K562 (cell line): ENCODE results near the gene ATL2. TPM values are rescaled to one million over a fixed set of nuclear protein-coding genes. Genes with fewer than 3 reads are reported as not detected.

ENCODE experiments used
- FOXA3 ChIP-seq, 2 experiments: fragments of 450-650 bp in 1 of 2; sonication (generic) in 1 of 2; formaldehyde crosslinking; IDR thresholded peaks in 1 of 2; conservative IDR thresholded peaks in 1 of 2; 2 replicates each; pipeline versions ENCODE4 v1.4.0 to v1.8.0; 2020 to 2022; ENCODE audit warnings: mild to moderate bottlenecking in 2 of 2, missing genetic modification reagents in 1 of 2
- GABPB1 ChIP-seq: sonication (generic); formaldehyde crosslinking; IDR thresholded peaks from 2 replicates; pipeline ENCODE4 v1.8.0; 2022; ENCODE audit warnings: mild to moderate bottlenecking, missing genetic modification reagents
- GTF2E2 ChIP-seq: fragments of 200-800 bp; sonication (Bioruptor generic); IDR thresholded peaks from 2 replicates; pipeline ENCODE4 v1.6.1; 2016; ENCODE audit warnings: missing genetic modification characterization, missing compliant biosample characterization
- HLTF ChIP-seq: fragments of 450-650 bp; IDR thresholded peaks from 2 replicates; pipeline ENCODE4 v1.6.1; 2016
- KDM5B ChIP-seq: fragments of 200-600 bp; sonication (generic); IDR thresholded peaks from 2 replicates; pipeline ENCODE4 v1.6.1; 2012; ENCODE audit warnings: low read depth, mild to moderate bottlenecking, moderate library complexity, low read length, control low read depth, inconsistent platforms; ENCODE audit not compliant: insufficient replicate concordance
- KLF13 ChIP-seq: fragments of 450-650 bp; IDR thresholded peaks from 2 replicates; pipeline ENCODE4 v1.6.1; 2016; ENCODE audit warnings: missing genetic modification characterization, low read depth, mild to moderate bottlenecking, missing compliant biosample characterization, moderate library complexity, borderline replicate concordance
- MCM3 ChIP-seq: fragments of 450-650 bp; IDR thresholded peaks from 2 replicates; pipeline ENCODE4 v1.6.1; 2016
- NKRF ChIP-seq: fragments of 450-650 bp; IDR thresholded peaks from 2 replicates; pipeline ENCODE4 v1.6.1; 2016; ENCODE audit warnings: borderline replicate concordance
- PCBP2 ChIP-seq: fragments of 200-400 bp; formaldehyde crosslinking; IDR thresholded peaks from 2 replicates; pipeline ENCODE4 v1.6.1; 2018; ENCODE audit warnings: low read length, low read depth, mild to moderate bottlenecking, moderate library complexity; ENCODE audit not compliant: poor library complexity, severe bottlenecking
- PHF20 ChIP-seq: fragments of 450-650 bp; IDR thresholded peaks from 2 replicates; pipeline ENCODE4 v1.6.1; 2018; ENCODE audit not compliant: partially characterized antibody
- SIN3A ChIP-seq, 2 experiments: fragments of 150-350 bp in 1 of 2; IDR thresholded peaks; 2 replicates each; pipeline ENCODE4 v1.6.1; 2011 to 2016; ENCODE audit warnings: borderline replicate concordance in 2 of 2, low read depth in 2 of 2, low read length in 2 of 2, mild to moderate bottlenecking in 2 of 2, moderate library complexity in 2 of 2; ENCODE audit not compliant: control insufficient read depth in 1 of 2
- SMARCB1 ChIP-seq: IDR thresholded peaks from 2 replicates; pipeline ENCODE4 v1.6.1; 2011; ENCODE audit warnings: improper control_type of control experiment, low read depth; ENCODE audit not compliant: insufficient read length
- SMARCC2 ChIP-seq: fragments of 450-650 bp; IDR thresholded peaks from 2 replicates; pipeline ENCODE4 v1.6.1; 2017; ENCODE audit warnings: antibody characterized with exemption, moderate library complexity, mild to moderate bottlenecking, low read depth
- SMARCE1 ChIP-seq: fragments of 450-650 bp; IDR thresholded peaks from 2 replicates; pipeline ENCODE4 v1.7.1; 2016; ENCODE audit warnings: mild to moderate bottlenecking
- SP1 ChIP-seq: sonication (generic); formaldehyde crosslinking; IDR thresholded peaks from 2 replicates; pipeline ENCODE4 v1.8.1; 2022; ENCODE audit warnings: mild to moderate bottlenecking, missing genetic modification reagents
- SRF ChIP-seq, 2 experiments: fragments of 250-450, 450-650 bp in 1 of 2; sonication (Bioruptor Pico) in 1 of 2; sonication (generic) in 1 of 2; formaldehyde crosslinking; IDR thresholded peaks; 2 replicates each; pipeline versions ENCODE4 v1.5.0 to v1.5.1; 2020 to 2022; ENCODE audit warnings: mild to moderate bottlenecking in 1 of 2, missing genetic modification reagents in 1 of 2
- YY1 ChIP-seq, 3 experiments: IDR thresholded peaks; 2 replicates each; pipeline ENCODE4 v1.6.1; 2011; ENCODE audit warnings: low read length in 2 of 3, mild to moderate bottlenecking in 2 of 3, moderate library complexity in 2 of 3, borderline replicate concordance in 1 of 3, control low read depth in 1 of 3, low read depth in 1 of 3; ENCODE audit not compliant: insufficient read depth in 3 of 3, insufficient replicate concordance in 2 of 3, control insufficient read depth in 1 of 3, insufficient read length in 1 of 3; ENCODE audit errors: extremely low read depth in 1 of 3
- ZBTB2 ChIP-seq: fragments of 450-650 bp; IDR thresholded peaks from 2 replicates; pipeline ENCODE4 v1.6.1; 2016; ENCODE audit warnings: antibody characterized with exemption
- ZBTB5 ChIP-seq: fragments of 450-650 bp; IDR thresholded peaks from 2 replicates; pipeline ENCODE4 v1.6.1; 2017; ENCODE audit warnings: antibody characterized with exemption
- ZNF239 ChIP-seq: fragments of 250-450 bp; sonication (Bioruptor Pico); IDR thresholded peaks from 2 replicates; pipeline ENCODE4 v1.4.0; 2020; ENCODE audit warnings: mild to moderate bottlenecking
- ZZZ3 ChIP-seq: fragments of 450-650 bp; IDR thresholded peaks from 2 replicates; pipeline ENCODE4 v1.6.1; 2016; ENCODE audit warnings: antibody characterized with exemption, mild to moderate bottlenecking, moderate library complexity
- polyA plus RNA-seq, 8 experiments: library from polyadenylated mRNA; depleted of rRNA in 4 of 8; stranded (reverse) in 5 of 8; unstranded in 3 of 8; fragments of >200 nt; fragmentation: Nextera tagmentation in 2 of 8; fragmentation: Illumina TruSeq in 1 of 8; extraction: Ambion mirVana in 2 of 8; extraction: Trizol in 1 of 8; gene quantifications; 2 replicates each; pipeline versions ENCODE4 v1.2.1 to v1.2.3, GENCODE V29; 2011 to 2014; ENCODE audit warnings: inconsistent platforms in 1 of 8, missing spikeins in 1 of 8
- total RNA-seq, 7 experiments: library from RNA; depleted of rRNA in 6 of 7; stranded (reverse); fragments of >200 nt in 6 of 7; fragmentation: Illumina TruSeq in 2 of 7; extraction: Trizol in 2 of 7; gene quantifications; 2 replicates each; pipeline versions ENCODE4 v1.2.1 to v1.2.3, GENCODE V29; 2011 to 2021; ENCODE audit warnings: low replicate concordance in 1 of 7

ATL2 gene
- total and polyA plus RNA-seq, 9 of the 15 experiments (the other 6 are each of a cell fraction or from before 2014, with no cell fraction given), result 12.0 to 80.8 (median 70.2) TPM

- TF ChIP-seq KLF13 (tag), result peak; percentile 49; the same call in 1 of the 2 replicates
- TF ChIP-seq NKRF, result peak; percentile 74; the same call in 1 of the 2 replicates
- TF ChIP-seq ZNF239 (CRISPR knock-in tag), result no peak
- TF ChIP-seq GABPB1 (CRISPR knock-in tag), result peak; percentile 55; the same call in 1 of the 2 replicates
- TF ChIP-seq MCM3, result no peak
- no peak; the same call in 1 of the 2 replicates for TF ChIP-seq SP1 (CRISPR knock-in tag)
- no peak for TF ChIP-seq ZBTB2
- TF ChIP-seq ZZZ3, result no peak
- peak; percentile 23 to 35; a peak in 2 of 4 replicates for TF ChIP-seq SIN3A (IDR thresholded peaks at IDR 0.05; ENCODE audit: borderline replicate concordance in 2 of 2, control insufficient read depth in 1 of 2, low read depth in 2 of 2, low read length in 2 of 2)
- TF ChIP-seq FOXA3 (CRISPR knock-in tag; conservative IDR thresholded peaks at IDR 0.05 in 1 of 2, IDR thresholded peaks at IDR 0.05 in 1 of 2), result no peak
- TF ChIP-seq SMARCE1, result peak; percentile 64
- TF ChIP-seq SRF (CRISPR knock-in tag; IDR thresholded peaks at IDR 0.05), result peak in 1 of 2 experiments; percentile 54; a peak in 1 of 4 replicates
- TF ChIP-seq ZBTB5, result no peak
- peak; percentile 63 for TF ChIP-seq KDM5B
- TF ChIP-seq PCBP2, result peak; percentile 42
- no peak for TF ChIP-seq SMARCB1
- no peak for TF ChIP-seq GTF2E2 (tag)
- TF ChIP-seq SMARCC2, result peak; percentile 23; the same call in 1 of the 2 replicates
- peak; percentile 78 to 96 (median 93) for TF ChIP-seq YY1 (IDR thresholded peaks at IDR 0.05; ENCODE audit: borderline replicate concordance in 1 of 3, control insufficient read depth in 1 of 3, extremely low read depth in 1 of 3, insufficient read depth in 3 of 3, insufficient read length in 1 of 3, insufficient replicate concordance in 2 of 3, low read depth in 1 of 3, low read length in 2 of 3)
- peak; percentile 52; the same call in 1 of the 2 replicates for TF ChIP-seq HLTF
- peak; percentile 79 for TF ChIP-seq PHF20
These were observed at the start of gene ATL2 (continued) for GRCh38 chr2:38377050-38377828.
